Endothelial cell (in vitro differentiated cells): ENCODE results near the gene RPS19BP1. TPM values are rescaled to one million over a fixed set of nuclear protein-coding genes. Genes with fewer than 3 reads are reported as not detected.

Source experiments
- DNase-seq: peaks from one replicate; pipeline ENCODE4 v3.0.0; 2021; ENCODE audit warnings: low spot score
- H3K27ac Mint-ChIP-seq: one replicate; pipeline ENCODE4 v1.8.0; 2021; ENCODE audit warnings: mixed read lengths, inconsistent platforms; ENCODE audit not compliant: unreplicated experiment
- H3K27me3 Mint-ChIP-seq: one replicate; pipeline ENCODE4 v1.8.0; 2021; ENCODE audit warnings: mild to moderate bottlenecking, moderate library complexity, mixed read lengths, inconsistent platforms; ENCODE audit not compliant: unreplicated experiment
- H3K36me3 Mint-ChIP-seq: one replicate; pipeline ENCODE4 v1.8.0; 2021; ENCODE audit warnings: mild to moderate bottlenecking, low read depth, mixed read lengths, inconsistent platforms; ENCODE audit not compliant: unreplicated experiment
- H3K4me1 Mint-ChIP-seq: one replicate; pipeline ENCODE4 v1.8.0; 2021; ENCODE audit warnings: mild to moderate bottlenecking, mixed read lengths, inconsistent platforms; ENCODE audit not compliant: unreplicated experiment
- H3K4me3 Mint-ChIP-seq: one replicate; pipeline ENCODE4 v1.8.0; 2021; ENCODE audit warnings: mild to moderate bottlenecking, mixed read lengths, inconsistent platforms; ENCODE audit not compliant: unreplicated experiment
- H3K9me3 Mint-ChIP-seq: one replicate; pipeline ENCODE4 v1.8.0; 2021; ENCODE audit warnings: mixed read lengths, inconsistent platforms; ENCODE audit not compliant: unreplicated experiment
- total RNA-seq: library from RNA; stranded (reverse); fragmentation: NEBNext Ultra II Directional; extraction: Animal tissue kit (Norgen Biotek cat#: 25700); gene quantifications from one replicate; pipeline ENCODE4 v1.2.1, GENCODE V29; 2021; ENCODE audit not compliant: unreplicated experiment
- TF ChIP-seq, protein P1 (sequence below): fragments of 200-600 bp; sonication (generic); IDR thresholded peaks from one replicate; pipeline ENCODE4 v1.5.0; 2021; ENCODE audit warnings: antibody characterized with exemption; ENCODE audit not compliant: unreplicated experiment

RPS19BP1 gene
- total RNA-seq, 1 donor from 2014 or later: 57.7 TPM

DNA sequence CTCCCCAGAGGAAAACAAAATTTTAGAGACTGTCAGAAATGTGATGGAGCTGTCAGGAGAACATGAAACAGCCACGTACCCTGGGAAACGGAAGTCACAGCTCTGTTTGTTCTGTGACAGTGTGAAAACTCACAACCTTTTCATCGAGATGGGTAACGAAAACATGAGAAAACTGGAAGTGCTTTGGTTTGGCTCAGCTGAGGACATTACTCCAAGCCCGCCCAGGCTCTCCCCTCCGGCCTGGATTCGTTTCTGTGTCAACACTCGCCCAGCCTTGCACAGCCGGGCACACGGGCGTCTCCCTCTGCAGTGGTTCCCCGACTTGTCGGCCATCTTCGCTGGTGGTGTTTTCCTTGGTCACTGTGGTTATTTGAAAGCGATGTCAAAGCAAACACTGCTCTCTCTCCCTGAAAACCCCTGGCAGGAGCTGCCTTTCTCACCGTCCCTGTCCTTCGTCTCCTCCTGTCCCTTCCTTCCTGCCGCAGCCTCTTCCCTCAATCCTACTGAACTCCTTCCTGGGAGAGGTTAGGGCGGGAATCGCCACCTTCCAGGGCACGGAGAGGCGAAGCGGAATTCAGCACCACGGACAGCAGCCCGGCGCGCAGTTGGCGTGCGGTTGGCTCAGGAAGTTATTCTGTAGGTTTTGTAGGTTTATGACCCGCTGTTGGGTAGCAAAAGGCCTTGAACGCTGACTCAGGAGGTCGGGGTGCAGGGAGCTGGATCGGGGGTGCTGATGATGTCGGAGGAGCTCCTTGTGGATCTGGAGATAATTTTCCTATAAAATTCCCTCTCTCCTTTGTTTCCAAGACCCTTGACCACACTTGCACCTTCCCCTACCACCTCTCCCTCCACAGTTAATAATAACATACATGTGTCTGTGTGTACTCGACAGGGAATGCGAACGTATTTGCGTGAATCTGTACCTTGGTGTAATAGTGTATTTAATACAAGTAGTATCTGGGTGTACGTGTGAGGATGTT lies 13.1 kb upstream of the RPS19BP1 start:
- Mint-ChIP-seq H3K4me1 (peaks cover 5% of the 10 kb centered on the region), H3K9me3 (no peaks in the 10 kb centered on the region), H3K4me3 (no peak overlapping the region), H3K27me3 (peaks cover 8% of the 10 kb centered on the region), H3K36me3 (no peaks in the 10 kb centered on the region), H3K27ac (no peak overlapping the region)
- TF ChIP-seq, protein P1, sequence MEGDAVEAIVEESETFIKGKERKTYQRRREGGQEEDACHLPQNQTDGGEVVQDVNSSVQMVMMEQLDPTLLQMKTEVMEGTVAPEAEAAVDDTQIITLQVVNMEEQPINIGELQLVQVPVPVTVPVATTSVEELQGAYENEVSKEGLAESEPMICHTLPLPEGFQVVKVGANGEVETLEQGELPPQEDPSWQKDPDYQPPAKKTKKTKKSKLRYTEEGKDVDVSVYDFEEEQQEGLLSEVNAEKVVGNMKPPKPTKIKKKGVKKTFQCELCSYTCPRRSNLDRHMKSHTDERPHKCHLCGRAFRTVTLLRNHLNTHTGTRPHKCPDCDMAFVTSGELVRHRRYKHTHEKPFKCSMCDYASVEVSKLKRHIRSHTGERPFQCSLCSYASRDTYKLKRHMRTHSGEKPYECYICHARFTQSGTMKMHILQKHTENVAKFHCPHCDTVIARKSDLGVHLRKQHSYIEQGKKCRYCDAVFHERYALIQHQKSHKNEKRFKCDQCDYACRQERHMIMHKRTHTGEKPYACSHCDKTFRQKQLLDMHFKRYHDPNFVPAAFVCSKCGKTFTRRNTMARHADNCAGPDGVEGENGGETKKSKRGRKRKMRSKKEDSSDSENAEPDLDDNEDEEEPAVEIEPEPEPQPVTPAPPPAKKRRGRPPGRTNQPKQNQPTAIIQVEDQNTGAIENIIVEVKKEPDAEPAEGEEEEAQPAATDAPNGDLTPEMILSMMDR: no peak
- peak; percentile 70 for DNase-seq

DNA sequence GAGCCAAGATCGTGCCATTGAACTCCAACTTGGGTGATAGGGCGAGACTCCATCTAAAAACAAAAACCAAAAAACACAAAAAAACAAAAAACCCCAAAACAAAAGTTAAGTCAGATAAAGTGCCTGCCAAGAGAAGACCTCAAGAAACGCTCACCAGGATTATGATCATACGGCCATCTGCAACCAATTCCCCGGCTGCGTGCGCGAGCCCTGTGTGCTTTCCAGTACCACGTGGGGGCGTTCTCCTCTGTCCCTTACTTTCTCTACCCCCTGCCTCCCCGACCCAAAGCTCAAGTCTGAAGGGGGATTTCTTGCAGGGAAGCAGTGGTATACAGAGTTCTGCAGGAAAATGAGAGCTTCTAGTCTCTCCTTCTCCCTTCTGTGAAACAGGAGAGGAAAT lies 10.5 kb upstream of the RPS19BP1 start:
- peak; percentile 63 for DNase-seq
- Mint-ChIP-seq H3K4me1 (peaks cover 2% of the 10 kb centered on the region), H3K4me3 (peak overlapping the region; percentile 47), H3K27ac (no peak overlapping the region), H3K9me3 (no peaks in the 10 kb centered on the region), H3K27me3 (peaks cover 8% of the 10 kb centered on the region), H3K36me3 (no peaks in the 10 kb centered on the region)
- TF ChIP-seq, protein P1: no peak

DNA sequence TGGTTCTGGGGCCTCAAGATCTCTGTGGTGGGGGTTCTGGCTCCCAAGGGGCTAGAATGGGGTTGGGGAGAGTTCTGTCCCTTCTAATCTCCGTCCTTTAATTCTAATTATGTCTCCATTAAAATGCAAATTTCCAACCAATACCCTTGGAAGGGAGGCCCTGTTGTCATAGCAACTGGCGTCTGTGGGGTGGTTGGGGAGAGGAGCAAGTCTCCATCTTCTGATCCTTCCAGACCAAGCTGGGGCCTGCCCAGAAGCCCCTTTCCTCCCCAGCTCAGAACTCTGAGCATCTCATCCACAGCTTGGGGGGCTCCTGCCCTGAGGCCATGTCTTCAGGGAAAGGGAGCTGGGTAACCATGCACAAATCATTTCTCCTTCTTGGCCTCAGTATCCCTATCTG lies 5.4 kb upstream of the RPS19BP1 start:
- H3K4me3 Mint-ChIP-seq: no peak overlapping the region
- H3K4me1 Mint-ChIP-seq: peaks cover 6% of the 10 kb centered on the region
- H3K27ac Mint-ChIP-seq: no peak overlapping the region

DNA sequence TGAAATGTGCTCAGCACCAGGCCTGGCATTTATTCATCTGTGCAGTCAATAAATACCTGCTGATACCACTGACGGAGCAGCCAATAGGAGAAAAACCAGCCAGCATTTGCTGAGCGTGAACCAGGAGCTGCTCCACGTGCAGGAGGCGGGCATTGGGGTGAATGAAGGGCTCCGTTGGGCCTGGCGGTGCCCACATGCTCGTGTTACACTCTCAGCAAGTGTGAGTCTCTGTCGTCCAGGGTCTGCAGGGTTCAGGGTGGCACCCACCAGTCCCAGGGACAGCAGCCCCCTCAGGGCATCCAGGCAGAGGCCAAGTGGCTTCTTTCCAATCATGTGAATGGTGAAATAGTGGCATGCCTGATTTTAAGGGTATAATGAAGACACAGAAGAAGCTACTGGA lies 4.2 kb upstream of the RPS19BP1 start:
- no peak overlapping the region for H3K27ac Mint-ChIP-seq
- TF ChIP-seq, protein P1: no peak
- H3K27me3 Mint-ChIP-seq: peaks cover 3% of the 10 kb centered on the region
- DNase-seq: no peak
- peaks cover 13% of the 10 kb centered on the region for H3K4me1 Mint-ChIP-seq
- no peak overlapping the region for H3K4me3 Mint-ChIP-seq
- H3K9me3 Mint-ChIP-seq: no peaks in the 10 kb centered on the region
- no peaks in the 10 kb centered on the region for H3K36me3 Mint-ChIP-seq

More for the DNA sequence above, 5.4 kb upstream of the RPS19BP1 start:
- no peak for DNase-seq
- no peaks in the 10 kb centered on the region for H3K9me3 Mint-ChIP-seq
- TF ChIP-seq, protein P1: no peak
- peaks cover 4% of the 10 kb centered on the region for H3K27me3 Mint-ChIP-seq
- H3K36me3 Mint-ChIP-seq: no peaks in the 10 kb centered on the region
